ENCODE results near the gene MED17.

DNA sequence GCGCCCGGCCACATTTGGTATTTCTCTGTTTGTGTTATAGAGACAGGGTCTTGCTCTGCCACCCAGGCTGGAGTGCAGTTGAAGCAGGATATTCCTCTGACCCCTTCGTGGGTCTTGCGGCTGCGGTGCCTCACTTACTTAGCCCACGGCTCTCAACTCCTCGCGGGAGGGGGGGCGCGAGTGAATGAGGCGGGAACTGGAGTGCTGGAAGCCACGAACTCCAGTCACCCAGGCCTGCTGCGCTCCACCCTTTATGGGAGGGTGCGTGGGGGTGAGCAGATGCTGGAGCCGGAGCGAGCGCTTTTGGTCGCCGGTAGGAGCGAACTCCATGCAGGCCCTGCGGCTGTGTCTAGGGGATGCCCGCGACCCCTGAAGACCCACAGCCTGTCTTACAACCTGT is 40.8 kb upstream of the MED17 start:
- TF ChIP-seq POLR2A (IDR thresholded peaks at IDR 0.05; ENCODE audit: low read depth, low read length) = no peak
- no peak for TF ChIP-seq POLR2AphosphoS5 (IDR thresholded peaks at IDR 0.05; ENCODE audit: low read depth, low read length)
